NB4 (cell line): ENCODE results near the gene XPO4.

ENCODE experiments used
- CTCF ChIP-seq: IDR thresholded peaks from one replicate; pipeline ENCODE4 v1.5.1; 2012; ENCODE audit warnings: low read depth, low read length
- MYC ChIP-seq: IDR thresholded peaks from 2 replicates; pipeline ENCODE4 v1.6.1; 2011; ENCODE audit warnings: low read depth, low read length
- POLR2A ChIP-seq: IDR thresholded peaks from 2 replicates; pipeline ENCODE4 v1.6.1; 2011; ENCODE audit warnings: mild to moderate bottlenecking; ENCODE audit not compliant: insufficient read length; ENCODE audit errors: extremely low read depth

GRCh38 chr13:20908714-20909497 is 6.4 kb upstream of the XPO4 start:
- no peak for TF ChIP-seq CTCF
- no peak for TF ChIP-seq POLR2A
- no peak for TF ChIP-seq MYC
